CD14-positive monocyte (primary cell): ENCODE measurements around the gene ZPLD1. TPM values are rescaled to one million over a fixed set of nuclear protein-coding genes. Genes with fewer than 3 reads are reported as not detected.

Experiments used
- DNase-seq, 3 donors: peaks; one replicate each; pipeline ENCODE4 v3.0.0-alpha.2; 2011 to 2022
- H2AFZ ChIP-seq: 2 replicates; pipeline ENCODE4 v1.6.0; 2012; ENCODE audit warnings: mild to moderate bottlenecking, low read depth, low read length, inconsistent platforms; ENCODE audit not compliant: insufficient read depth, poor library complexity, severe bottlenecking
- H3K27ac ChIP-seq, 2 donors: 1 replicate in 1 of 2; 2 replicates in 1 of 2; pipeline ENCODE4 v1.5.1; 2012 to 2013; ENCODE audit warnings: low read length in 2 of 2, control low read depth in 1 of 2, inconsistent platforms in 1 of 2, low read depth in 1 of 2, mild to moderate bottlenecking in 1 of 2
- H3K27me3 ChIP-seq, 2 donors: one replicate each; pipeline versions ENCODE4 v1.6.0 to v1.6.1; 2011 to 2013; ENCODE audit warnings: low read length in 2 of 2; ENCODE audit not compliant: control insufficient read depth in 2 of 2, insufficient read depth in 2 of 2
- H3K36me3 ChIP-seq, 2 donors: replicated peaks in 1 of 2; 1 replicate in 1 of 2; 2 replicates in 1 of 2; pipeline versions ENCODE4 v1.5.1 to v1.6.1; 2012 to 2013; ENCODE audit warnings: low read length in 2 of 2, control low read depth in 1 of 2, inconsistent platforms in 1 of 2, mild to moderate bottlenecking in 1 of 2; ENCODE audit not compliant: insufficient read depth in 2 of 2, control insufficient read depth in 1 of 2
- H3K4me1 ChIP-seq, 2 donors: 1 replicate in 1 of 2; 2 replicates in 1 of 2; pipeline versions ENCODE4 v1.5.1 to v1.6.1; 2012 to 2013; ENCODE audit warnings: low read length in 2 of 2, control low read depth in 1 of 2, inconsistent platforms in 1 of 2, mild to moderate bottlenecking in 1 of 2, moderate library complexity in 1 of 2; ENCODE audit not compliant: insufficient read depth in 2 of 2, control insufficient read depth in 1 of 2
- H3K4me2 ChIP-seq: replicated peaks from 2 replicates; pipeline ENCODE3; 2012; ENCODE audit warnings: low read length, moderate library complexity, mild to moderate bottlenecking; ENCODE audit not compliant: poor library complexity, severe bottlenecking; ENCODE audit errors: extremely low read depth
- H3K4me3 ChIP-seq, 3 experiments: fragments of 200-600 bp in 1 of 3; sonication (generic) in 1 of 3; replicated peaks in 1 of 3; 1 replicate in 2 of 3; 2 replicates in 1 of 3; pipeline ENCODE4 v1.5.1; 2011 to 2013; ENCODE audit warnings: low read length in 3 of 3, mild to moderate bottlenecking in 3 of 3, control low read depth in 2 of 3, low read depth in 2 of 3, inconsistent platforms in 1 of 3, moderate library complexity in 1 of 3
- H3K79me2 ChIP-seq: 2 replicates; pipeline ENCODE4 v1.6.0; 2012; ENCODE audit warnings: mild to moderate bottlenecking, control low read depth, inconsistent platforms, low read length, moderate library complexity; ENCODE audit not compliant: insufficient read depth
- H3K9ac ChIP-seq: 2 replicates; pipeline ENCODE4 v1.6.0; 2017; ENCODE audit warnings: low read length, mild to moderate bottlenecking; ENCODE audit not compliant: insufficient read depth, poor library complexity, severe bottlenecking
- H3K9me3 ChIP-seq, 2 donors: replicated peaks in 1 of 2; 1 replicate in 1 of 2; 2 replicates in 1 of 2; pipeline versions ENCODE4 v1.5.1 to v1.6.1; 2012 to 2013; ENCODE audit warnings: low read length in 2 of 2, control low read depth in 1 of 2; ENCODE audit not compliant: control insufficient read depth in 1 of 2, insufficient read depth in 1 of 2
- H4K20me1 ChIP-seq: 2 replicates; pipeline ENCODE4 v1.6.0; 2012; ENCODE audit warnings: mild to moderate bottlenecking, low read length, control low read depth, moderate library complexity; ENCODE audit not compliant: insufficient read depth
- H3K27ac Mint-ChIP-seq, 7 donors: one replicate each; pipeline ENCODE4 v1.8.0; 2020; ENCODE audit warnings: mild to moderate bottlenecking in 7 of 7, mixed read lengths in 7 of 7, moderate library complexity in 6 of 7, inconsistent platforms in 2 of 7
- H3K27me3 Mint-ChIP-seq, 3 donors: one replicate each; pipeline ENCODE4 v1.8.0; 2021 to 2022; ENCODE audit warnings: low read depth in 3 of 3, mild to moderate bottlenecking in 3 of 3, mixed read lengths in 3 of 3, moderate library complexity in 3 of 3, inconsistent platforms in 1 of 3
- H3K36me3 Mint-ChIP-seq, 2 donors: one replicate each; pipeline ENCODE4 v1.8.0; 2020; ENCODE audit warnings: mixed read lengths in 2 of 2, inconsistent platforms in 1 of 2, mild to moderate bottlenecking in 1 of 2
- H3K4me1 Mint-ChIP-seq: one replicate; pipeline ENCODE4 v1.8.0; 2020; ENCODE audit warnings: mild to moderate bottlenecking, mixed read lengths
- H3K4me3 Mint-ChIP-seq, 2 donors: one replicate each; pipeline ENCODE4 v1.8.0; 2020; ENCODE audit warnings: mild to moderate bottlenecking in 2 of 2, mixed read lengths in 2 of 2, moderate library complexity in 1 of 2
- H3K9me3 Mint-ChIP-seq, 7 donors: one replicate each; pipeline ENCODE4 v1.8.0; 2020 to 2022; ENCODE audit warnings: mixed read lengths in 7 of 7, mild to moderate bottlenecking in 6 of 7, moderate library complexity in 6 of 7, inconsistent platforms in 2 of 7
- CTCF ChIP-seq: fragments of 200-600 bp; IDR thresholded peaks from one replicate; pipeline ENCODE4 v1.8.0; 2022; ENCODE audit warnings: antibody characterized with exemption, mild to moderate bottlenecking
- WGBS: methylation state at CpG from one replicate; pipeline ENCODE4 v1.1.5; 2013; ENCODE audit warnings: missing lambda C conversion rate; ENCODE audit not compliant: insufficient coverage; 5-methylcytosine and 5-hydroxymethylcytosine counted together
- intact Hi-C, 2 donors: fragments of 100-400 bp; cut with micrococcal nuclease; formaldehyde crosslinking; loops; one replicate each; pipeline versions ENCODE4 v1.15.0 to v1.15.1; 2023
- polyA plus RNA-seq, 3 donors: library from polyadenylated mRNA; depleted of rRNA in 1 of 3; unstranded in 2 of 3; stranded (reverse) in 1 of 3; fragments of 300-500 nt in 2 of 3; fragments of >200 nt in 1 of 3; fragmentation: Illumina TruSeq in 2 of 3; gene quantifications; 1 replicate in 2 of 3; 2 replicates in 1 of 3; pipeline ENCODE4 v1.2.3, GENCODE V29; 2012 to 2021

ZPLD1 gene
- polyA plus RNA-seq, 3 donors, result not detected

GRCh38 chr3:102505542-102505941 lies 70.7 kb downstream of the ZPLD1 start:
- H3K79me2 ChIP-seq, result no peaks in the 10 kb centered on the region
- WGBS, result 78% methylated on average over 2 of the region's 2 CpGs
- no peaks in the 10 kb centered on the region for H3K27me3 ChIP-seq
- no peaks in the 10 kb centered on the region for H4K20me1 ChIP-seq
- Mint-ChIP-seq H3K4me1 (no peaks in the 10 kb centered on the region), H3K9me3 (peaks cover 0 to 7% (median 3%) of the 10 kb centered on the region in 7 donors), H3K36me3 (no peaks in the 10 kb centered on the region), H3K4me3 (no peak overlapping the region), H3K27ac (no peak overlapping the region), H3K27me3 (no peaks in the 10 kb centered on the region)
- TF ChIP-seq CTCF, result no peak
- H3K9me3 ChIP-seq, result peaks cover 0 to 8% of the 10 kb centered on the region in 2 donors
- no peak overlapping the region for H2AFZ ChIP-seq
- H3K4me1 ChIP-seq, result no peaks in the 10 kb centered on the region
- H3K9ac ChIP-seq, result no peak overlapping the region
- H3K27ac ChIP-seq, result no peak overlapping the region
- no peaks in the 10 kb centered on the region for H3K36me3 ChIP-seq
- no peak overlapping the region for H3K4me3 ChIP-seq
- no peak overlapping the region for H3K4me2 ChIP-seq
- no peak for DNase-seq
- intact Hi-C loops, result no loop called here

- WGBS, result no CpG with 5 or more reads among the region's 3 CpGs
- H3K9me3 Mint-ChIP-seq, result peaks cover 0 to 6% (median 2%) of the 10 kb centered on the region in 7 donors
Measured at GRCh38 chr3:102510663-102511062, 75.8 kb downstream of the ZPLD1 start.

More at GRCh38 chr3:102510663-102511062, 75.8 kb downstream of the ZPLD1 start:
- no peaks in the 10 kb centered on the region for H4K20me1 ChIP-seq
- no peaks in the 10 kb centered on the region for H3K79me2 ChIP-seq
- H3K9me3 ChIP-seq, result peaks cover 0 to 5% of the 10 kb centered on the region in 2 donors
- no peak overlapping the region for H3K27ac ChIP-seq
- Mint-ChIP-seq H3K36me3 (no peaks in the 10 kb centered on the region), H3K27ac (no peak overlapping the region), H3K27me3 (peaks cover 0 to 2% (median 2%) of the 10 kb centered on the region in 3 donors), H3K4me1 (peaks cover 2% of the 10 kb centered on the region), H3K4me3 (no peak overlapping the region)
- intact Hi-C loops, result no loop called here
- H3K4me1 ChIP-seq, result no peaks in the 10 kb centered on the region
- H3K36me3 ChIP-seq, result no peaks in the 10 kb centered on the region
- no peak overlapping the region for H3K4me2 ChIP-seq
- no peak overlapping the region for H3K4me3 ChIP-seq
- no peaks in the 10 kb centered on the region for H3K27me3 ChIP-seq
- H2AFZ ChIP-seq, result no peak overlapping the region
- TF ChIP-seq CTCF, result no peak
- H3K9ac ChIP-seq, result no peak overlapping the region
- DNase-seq, result no peak
